PC-9 (cell line): ENCODE data around the gene MTERF4. TPM values are rescaled to one million over a fixed set of nuclear protein-coding genes. Genes with fewer than 3 reads are reported as not detected.

Experiments
- BruUV-seq: library from RNA; stranded (reverse); fragments of 400-500 nt; replicated peaks from 2 replicates; lab custom pipeline; 2021; lab: Mats Ljungman, UMichigan
- CTCF ChIA-PET: fragments of 300-600 bp; sonication (Branson Sonifier 250); formaldehyde crosslinking; loops from one replicate; lab custom pipeline; 2022; ENCODE audit warnings: antibody characterized with exemption; lab: Charles Lee
- POLR2A ChIA-PET: fragments of 300-600 bp; sonication (Branson Sonifier 250); formaldehyde crosslinking; loops from one replicate; lab custom pipeline; 2022; ENCODE audit warnings: antibody characterized with exemption; ENCODE audit not compliant: unreplicated experiment; lab: Charles Lee
- DNase-seq, 2 experiments: peaks; one replicate each; pipeline versions ENCODE4 v3.0.0 to v3.0.0-alpha.2; 2015 to 2022; ENCODE audit warnings: mixed read lengths in 1 of 2
- H2AFZ ChIP-seq: fragments of 200-600 bp; sonication (generic); 2 replicates; pipeline ENCODE4 v1.8.1; 2017; ENCODE audit warnings: antibody characterized with exemption
- H3F3A ChIP-seq: fragments of 200-600 bp; sonication (generic); 2 replicates; pipeline ENCODE4 v1.8.1; 2017; ENCODE audit warnings: antibody characterized with exemption, mild to moderate bottlenecking, low read depth; ENCODE audit not compliant: insufficient read depth
- H3K27ac ChIP-seq: fragments of 200-600 bp; sonication (generic); 2 replicates; pipeline ENCODE4 v1.6.1; 2016; ENCODE audit warnings: mixed run types
- H3K27me3 ChIP-seq: fragments of 200-600 bp; sonication (generic); 2 replicates; pipeline ENCODE4 v1.6.1; 2016; ENCODE audit warnings: low read depth, mixed run types; ENCODE audit not compliant: insufficient read depth
- H3K36me3 ChIP-seq: fragments of 200-600 bp; sonication (generic); 2 replicates; pipeline ENCODE4 v1.6.1; 2016; ENCODE audit warnings: low read depth, mixed run types
- H3K4me1 ChIP-seq: fragments of 200-600 bp; sonication (generic); replicated peaks from 2 replicates; pipeline ENCODE4 v1.6.1; 2016; ENCODE audit warnings: mixed run types; ENCODE audit not compliant: insufficient read depth
- H3K4me2 ChIP-seq: fragments of 200-600 bp; sonication (generic); 2 replicates; pipeline ENCODE4 v1.6.1; 2017; ENCODE audit warnings: mixed run types
- H3K4me3 ChIP-seq: fragments of 200-600 bp; sonication (generic); 2 replicates; pipeline ENCODE4 v1.6.1; 2016; ENCODE audit warnings: mixed run types
- H3K79me2 ChIP-seq: fragments of 200-600 bp; sonication (generic); 2 replicates; pipeline ENCODE4 v1.6.1; 2017; ENCODE audit warnings: low read depth, mixed run types
- H3K9me2 ChIP-seq: fragments of 200-600 bp; sonication (generic); 2 replicates; pipeline ENCODE4 v1.8.1; 2017; ENCODE audit warnings: mild to moderate bottlenecking; ENCODE audit not compliant: insufficient read depth
- H3K9me3 ChIP-seq: fragments of 200-600 bp; sonication (generic); 2 replicates; pipeline ENCODE4 v1.8.1; 2016; ENCODE audit warnings: low read depth; ENCODE audit not compliant: insufficient read depth
- H4K20me1 ChIP-seq: fragments of 200-600 bp; sonication (generic); 2 replicates; pipeline ENCODE4 v1.8.1; 2017; ENCODE audit not compliant: insufficient read depth
- CTCF ChIP-seq: fragments of 200-600 bp; sonication (generic); conservative IDR thresholded peaks from 2 replicates; pipeline ENCODE4 v1.6.1; 2017; ENCODE audit warnings: mixed run types, antibody characterized with exemption, mild to moderate bottlenecking, moderate library complexity
- EZH2 ChIP-seq: fragments of 200-600 bp; sonication (generic); IDR thresholded peaks from 2 replicates; pipeline ENCODE4 v1.8.0; 2017; ENCODE audit warnings: antibody characterized with exemption, low read depth
- intact Hi-C: fragments of 100-400 bp; cut with micrococcal nuclease; formaldehyde crosslinking; loops from one replicate; pipeline ENCODE4 v1.10.0; 2022; ENCODE audit not compliant: unreplicated experiment
- total RNA-seq: library from RNA; stranded (reverse); gene quantifications from 2 replicates; pipeline ENCODE4 v1.2.3, GENCODE V29; 2021

MTERF4 gene
- total RNA-seq, 1 experiment from 2014 or later, result 42.8 TPM

- Histone ChIP-seq H3K9me2 (no peaks in the 10 kb centered on the region), H3K9me3 (no peaks in the 10 kb centered on the region), H3K4me2 (no peak overlapping the region), H3K27ac (no peak overlapping the region), H3K4me3 (no peak overlapping the region), H4K20me1 (no peaks in the 10 kb centered on the region), H3K27me3 (no peaks in the 10 kb centered on the region), H3K79me2 (no peaks in the 10 kb centered on the region), H3F3A (no peaks in the 10 kb centered on the region), H3K4me1 (no peaks in the 10 kb centered on the region), H3K36me3 (no peaks in the 10 kb centered on the region), H2AFZ (no peak overlapping the region)
- DNase-seq, result no peak
- no peak for TF ChIP-seq CTCF
- no peak for TF ChIP-seq EZH2
- no TSS peak for BruUV-seq
- POLR2A ChIA-PET, result no interaction called here
- CTCF ChIA-PET, result no interaction called here
- intact Hi-C loops, result no loop called here
These were observed 30.7 kb upstream of the MTERF4 start for GRCh38 chr2:241132538-241133435.

- H3K36me3 ChIP-seq, result no peaks in the 10 kb centered on the region
- H3K4me3 ChIP-seq, result no peak overlapping the region
- no peak overlapping the region for H3K27ac ChIP-seq
- ChIA-PET POLR2A (no interaction called here), CTCF (no interaction called here)
- no peak overlapping the region for H2AFZ ChIP-seq
- no peaks in the 10 kb centered on the region for H3F3A ChIP-seq
- intact Hi-C loops, result no loop called here
- TF ChIP-seq CTCF, result no peak
- TF ChIP-seq EZH2, result no peak
- no peak overlapping the region for H3K4me2 ChIP-seq
- H3K4me1 ChIP-seq, result no peaks in the 10 kb centered on the region
- no peaks in the 10 kb centered on the region for H3K27me3 ChIP-seq
- no peaks in the 10 kb centered on the region for H3K9me2 ChIP-seq
- no peaks in the 10 kb centered on the region for H3K9me3 ChIP-seq
- DNase-seq, result no peak
- H4K20me1 ChIP-seq, result no peaks in the 10 kb centered on the region
- H3K79me2 ChIP-seq, result no peaks in the 10 kb centered on the region
- BruUV-seq, result no TSS peak
These were observed 29.4 kb upstream of the MTERF4 start for GRCh38 chr2:241131531-241131930.

GRCh38 chr2:241130316-241130715 is 28.2 kb upstream of the MTERF4 start:
- Histone ChIP-seq H3K9me2 (no peaks in the 10 kb centered on the region), H3K79me2 (no peaks in the 10 kb centered on the region), H3K4me1 (no peaks in the 10 kb centered on the region), H3K4me3 (no peak overlapping the region), H4K20me1 (no peaks in the 10 kb centered on the region), H3K36me3 (no peaks in the 10 kb centered on the region), H3K4me2 (no peak overlapping the region), H3F3A (no peaks in the 10 kb centered on the region), H3K27ac (no peak overlapping the region), H2AFZ (no peak overlapping the region), H3K9me3 (no peaks in the 10 kb centered on the region), H3K27me3 (no peaks in the 10 kb centered on the region)
- no TSS peak for BruUV-seq
- TF ChIP-seq CTCF (no peak), EZH2 (no peak)
- intact Hi-C loops, result no loop called here
- DNase-seq, result no peak
- CTCF ChIA-PET, result no interaction called here
- POLR2A ChIA-PET, result no interaction called here
